HG02588 (cell line): ENCODE measurements around the gene KRTAP5-4.
"Not testable (repeated sequence)": the region's sequence is repeated elsewhere in the genome, so short reads cannot be mapped to it uniquely, and the experiment has no call there.

ENCODE experiments used
- ATAC-seq: cut with Tn5 transposase; IDR thresholded peaks from one replicate; pipeline ENCODE4 v1.9.1; 2021; ENCODE audit warnings: mild to moderate bottlenecking, moderate library complexity; ENCODE audit not compliant: unreplicated experiment

KRTAP5-4 gene

GRCh38 chr11:1653541-1654387, 31.8 kb upstream of the KRTAP5-4 start:
- no peak for ATAC-seq

GRCh38 chr11:1652771-1653540, 31.0 kb upstream of the KRTAP5-4 start:
- no peak for ATAC-seq

GRCh38 chr11:1652442-1652770, 30.5 kb upstream of the KRTAP5-4 start:
- ATAC-seq, result no peak

GRCh38 chr11:1652026-1652425, 30.1 kb upstream of the KRTAP5-4 start:
- ATAC-seq, result no peak

GRCh38 chr11:1651411-1651980, 29.6 kb upstream of the KRTAP5-4 start:
- ATAC-seq, result no peak

GRCh38 chr11:1650918-1651262, 29.0 kb upstream of the KRTAP5-4 start:
- ATAC-seq, result no peak

GRCh38 chr11:1650034-1650917, 28.3 kb upstream of the KRTAP5-4 start:
- ATAC-seq, result no peak

- no peak for ATAC-seq
Observed at GRCh38 chr11:1648653-1649420, 26.9 kb upstream of the KRTAP5-4 start.

- ATAC-seq, result no peak
Observed at GRCh38 chr11:1647901-1648652, 26.1 kb upstream of the KRTAP5-4 start.

GRCh38 chr11:1646540-1646939, 24.6 kb upstream of the KRTAP5-4 start:
- not testable (repeated sequence) for ATAC-seq

GRCh38 chr11:1645357-1645821, 23.5 kb upstream of the KRTAP5-4 start:
- no peak for ATAC-seq

- no peak for ATAC-seq
Observed at GRCh38 chr11:1644601-1645356, 22.8 kb upstream of the KRTAP5-4 start.

- ATAC-seq, result no peak
Observed at GRCh38 chr11:1643146-1643690, 21.3 kb upstream of the KRTAP5-4 start.

GRCh38 chr11:1642288-1643145, 20.6 kb upstream of the KRTAP5-4 start:
- ATAC-seq, result no peak

GRCh38 chr11:1641096-1641495, 19.2 kb upstream of the KRTAP5-4 start:
- no peak for ATAC-seq

GRCh38 chr11:1640076-1640946, 18.4 kb upstream of the KRTAP5-4 start:
- ATAC-seq, result no peak

- no peak for ATAC-seq
Observed at GRCh38 chr11:1639666-1640065, 17.7 kb upstream of the KRTAP5-4 start.
